HAP-1 (cell line): ENCODE results near the gene DDX39B.
A peak's percentile ranks its signal among the peaks of the same experiment; 100 is the strongest.

Experiments
- DNase-seq, 2 experiments: peaks; one replicate each; pipeline ENCODE4 v3.0.0-alpha.2; 2016 to 2020; ENCODE audit warnings: low spot score in 2 of 2
- H3K27me3 ChIP-seq: fragments of 250-450 bp; sonication (Bioruptor Pico); 2 replicates; pipeline ENCODE4 v1.5.1; 2020; ENCODE audit warnings: low read depth, mild to moderate bottlenecking, moderate library complexity
- H3K36me3 ChIP-seq: fragments of 250-450 bp; sonication (Bioruptor Pico); replicated peaks from 2 replicates; pipeline ENCODE4 v1.5.1; 2020; ENCODE audit warnings: mild to moderate bottlenecking
- H3K4me1 ChIP-seq: fragments of 250-450 bp; sonication (Bioruptor Pico); 2 replicates; pipeline ENCODE4 v1.5.1; 2020; ENCODE audit warnings: mild to moderate bottlenecking
- H3K4me3 ChIP-seq: fragments of 250-450 bp; sonication (Bioruptor Pico); 2 replicates; pipeline ENCODE4 v1.5.1; 2020; ENCODE audit warnings: mild to moderate bottlenecking, moderate library complexity
- H3K9me3 ChIP-seq: fragments of 250-450 bp; sonication (Bioruptor Pico); 2 replicates; pipeline ENCODE4 v1.5.1; 2020; ENCODE audit warnings: mild to moderate bottlenecking, moderate library complexity
- in situ Hi-C: fragments of 300-500 bp; cut with MboI; formaldehyde crosslinking; loops from 3 replicates; pipeline ENCODE4 v1.14.3; 2020; ENCODE audit warnings: low sequenced_read_pairs, inconsistent platforms, mixed read lengths

Gene DDX39B

DNA sequence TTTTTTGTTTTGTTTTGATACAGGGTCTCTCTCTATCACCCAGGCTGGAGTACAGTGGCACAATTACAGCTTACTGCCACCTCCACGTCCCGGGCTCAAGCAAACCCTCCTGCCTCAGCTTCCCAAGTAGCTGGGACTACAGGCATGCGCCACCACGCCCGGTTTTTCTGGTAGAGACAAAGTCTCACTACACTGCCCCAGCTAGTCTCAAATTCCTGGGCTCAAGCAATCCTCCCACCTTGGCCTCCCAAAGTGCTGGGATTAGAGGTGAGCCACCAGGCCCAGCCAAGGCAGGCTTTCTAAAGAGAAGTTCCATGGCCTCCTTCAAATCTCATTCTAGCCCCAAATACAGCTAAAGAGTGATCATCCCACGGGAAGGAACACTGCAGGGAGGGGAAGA is 7.8 kb downstream of the DDX39B start:
- Histone ChIP-seq H3K4me1 (no peaks in the 10 kb centered on the region; the same call in 1 of the 2 replicates), H3K9me3 (no peaks in the 10 kb centered on the region), H3K36me3 (peaks cover 92% of the 10 kb centered on the region), H3K27me3 (no peaks in the 10 kb centered on the region), H3K4me3 (no peak overlapping the region)
- DNase-seq: no peak
- in situ Hi-C loops: no loop called here

DNA sequence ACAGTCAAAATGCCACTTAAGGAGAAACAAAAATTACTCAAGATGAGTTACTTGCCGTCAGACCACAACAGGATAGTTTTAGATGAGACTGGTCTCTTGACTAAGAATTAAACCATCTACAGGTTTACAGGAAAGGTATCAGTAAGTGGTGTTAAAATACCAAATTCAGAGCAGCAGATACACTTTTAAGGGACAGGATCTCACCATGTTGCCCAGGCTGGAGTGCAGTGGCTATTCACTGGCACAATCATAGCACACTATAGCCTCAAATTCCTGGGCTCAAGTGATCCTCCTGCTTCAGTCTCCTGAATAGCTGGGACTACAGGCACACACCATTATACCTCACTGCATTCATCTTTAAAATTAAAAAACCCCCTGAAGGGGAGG is 8.4 kb downstream of the DDX39B start:
- Histone ChIP-seq H3K36me3 (peaks cover 87% of the 10 kb centered on the region), H3K4me1 (no peaks in the 10 kb centered on the region), H3K27me3 (no peaks in the 10 kb centered on the region), H3K4me3 (no peak overlapping the region), H3K9me3 (no peaks in the 10 kb centered on the region)
- no peak for DNase-seq
- in situ Hi-C loops: no loop called here

DNA sequence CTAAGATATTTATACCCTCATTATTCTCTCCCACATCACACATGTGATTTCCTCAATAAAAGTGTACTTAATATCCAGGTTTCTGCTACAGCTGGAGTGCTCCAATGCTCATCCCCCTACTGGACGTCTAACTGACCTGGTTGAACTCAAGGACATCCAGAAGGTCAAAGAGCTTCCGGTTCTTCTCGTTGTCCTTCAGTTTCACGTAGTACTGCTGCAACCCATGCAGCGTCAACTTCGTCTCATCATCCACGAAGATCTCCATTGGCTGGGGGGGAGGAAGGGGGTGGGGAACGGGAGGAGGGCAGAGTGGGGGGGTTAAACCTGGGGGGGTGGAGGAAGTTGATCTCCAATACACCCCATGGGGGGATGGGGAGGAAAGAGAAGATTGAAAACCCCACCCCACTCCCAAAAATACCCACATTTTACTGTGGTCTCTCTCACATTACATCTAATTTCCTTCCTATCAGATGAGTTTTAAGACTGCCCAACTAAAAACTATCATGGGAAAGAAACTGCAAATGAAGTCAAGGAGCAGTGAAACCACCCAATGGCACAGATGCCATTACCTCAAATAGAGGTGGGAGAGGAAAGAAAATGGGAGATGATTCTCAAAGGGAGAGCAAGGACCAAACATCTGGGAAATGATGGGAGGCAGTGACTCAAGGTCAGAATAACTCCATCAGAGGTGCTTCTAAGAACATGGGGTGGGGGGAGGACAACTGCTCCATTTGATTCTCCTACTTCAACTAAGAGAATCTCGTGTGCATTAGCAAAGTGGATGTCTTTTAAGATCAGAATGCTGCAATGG is 9.0 kb downstream of the DDX39B start:
- no peak for DNase-seq
- no peaks in the 10 kb centered on the region for H3K27me3 ChIP-seq
- no peaks in the 10 kb centered on the region for H3K4me1 ChIP-seq
- peaks cover 81% of the 10 kb centered on the region for H3K36me3 ChIP-seq
- no peaks in the 10 kb centered on the region for H3K9me3 ChIP-seq
- in situ Hi-C loops: no loop called here
- H3K4me3 ChIP-seq: no peak overlapping the region

DNA sequence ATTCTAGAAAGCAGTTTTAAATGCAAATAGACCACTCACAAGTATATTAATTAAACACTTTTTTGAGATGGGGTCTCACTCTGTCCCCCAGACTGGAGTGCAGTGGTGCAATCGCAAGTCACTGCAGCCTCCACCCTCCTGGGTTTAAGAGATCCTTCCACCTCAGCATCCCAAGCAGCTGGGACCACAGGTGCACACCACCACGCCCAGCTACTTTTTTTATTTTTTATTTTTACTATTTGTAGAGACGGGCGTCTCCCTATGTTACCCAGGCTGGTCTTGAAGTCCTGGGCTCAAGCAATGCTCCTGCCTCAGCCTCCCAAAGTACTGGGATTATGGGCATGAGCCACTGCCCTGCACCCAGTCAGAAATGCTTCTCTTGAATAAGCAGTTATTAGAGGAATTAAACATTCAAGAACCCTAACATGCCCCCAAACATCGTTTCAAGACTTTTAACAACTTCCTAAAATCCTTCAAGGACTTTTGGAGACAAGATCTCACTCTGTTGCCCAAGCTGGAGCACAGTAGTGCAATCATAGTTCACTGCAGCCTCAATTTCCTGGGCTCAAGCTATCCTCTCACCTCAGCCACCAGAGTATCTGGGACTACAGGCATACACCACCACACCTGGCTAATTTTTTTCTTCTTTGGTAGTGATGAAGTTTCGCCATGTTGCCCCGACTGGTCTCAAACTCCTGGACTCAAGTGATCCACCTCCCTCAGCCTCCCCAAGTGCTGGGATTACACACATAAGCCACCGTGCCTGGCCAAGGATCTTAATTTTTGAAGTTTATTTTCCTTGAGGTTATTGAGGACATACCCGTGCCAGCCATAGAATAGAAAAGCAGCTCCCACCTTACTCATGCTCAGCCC is 9.8 kb downstream of the DDX39B start:
- no peak overlapping the region for H3K4me3 ChIP-seq
- H3K4me1 ChIP-seq: no peaks in the 10 kb centered on the region
- no peak for DNase-seq
- peaks cover 72% of the 10 kb centered on the region for H3K36me3 ChIP-seq
- H3K9me3 ChIP-seq: no peaks in the 10 kb centered on the region
- H3K27me3 ChIP-seq: no peaks in the 10 kb centered on the region
- in situ Hi-C loops: no loop called here

DNA sequence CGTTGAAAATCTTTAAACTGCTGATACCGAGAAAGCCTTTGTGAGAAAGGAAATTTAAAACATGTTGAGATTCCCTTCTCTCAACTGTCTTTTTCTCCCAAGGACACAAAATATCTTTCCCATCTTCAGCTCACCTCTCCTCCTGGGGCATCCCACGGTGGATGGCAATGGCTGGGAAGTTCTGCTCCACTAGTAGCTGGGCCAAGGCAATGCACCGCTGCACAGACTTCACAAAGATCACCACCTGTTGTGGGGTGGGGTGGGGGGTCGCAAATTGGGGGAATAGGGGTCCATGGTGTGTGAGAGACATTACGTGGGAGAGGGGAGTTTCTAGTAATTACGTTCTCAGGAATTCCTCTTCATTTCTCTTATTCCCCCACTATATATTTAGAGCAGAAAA is 10.6 kb downstream of the DDX39B start:
- Histone ChIP-seq H3K4me3 (no peak overlapping the region), H3K36me3 (peaks cover 64% of the 10 kb centered on the region), H3K4me1 (no peaks in the 10 kb centered on the region), H3K27me3 (no peaks in the 10 kb centered on the region), H3K9me3 (no peaks in the 10 kb centered on the region)
- in situ Hi-C loops: no loop called here
- DNase-seq: no peak

DNA sequence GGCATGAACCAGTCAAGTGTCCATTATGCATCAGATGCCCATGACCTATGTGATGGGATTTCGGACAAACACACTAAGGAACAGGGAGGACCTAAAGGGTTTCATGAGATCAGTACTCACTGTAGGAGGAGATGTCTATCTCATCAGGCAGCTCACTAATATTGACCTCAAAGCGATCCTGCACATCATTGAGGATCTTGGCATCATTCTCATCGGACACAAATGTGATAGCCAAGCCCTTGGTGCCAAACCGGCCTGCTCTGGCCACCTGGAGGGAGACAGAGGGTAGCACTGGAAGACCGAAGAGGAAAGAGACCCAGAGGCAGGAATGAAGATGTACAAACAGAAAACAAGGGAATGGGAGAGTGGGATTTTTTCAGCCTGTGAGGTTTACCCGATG is 11.1 kb downstream of the DDX39B start:
- H3K4me1 ChIP-seq: no peaks in the 10 kb centered on the region
- peaks cover 59% of the 10 kb centered on the region for H3K36me3 ChIP-seq
- no peak for DNase-seq
- in situ Hi-C loops: no loop called here
- no peak overlapping the region for H3K4me3 ChIP-seq
- no peaks in the 10 kb centered on the region for H3K9me3 ChIP-seq
- H3K27me3 ChIP-seq: no peaks in the 10 kb centered on the region

DNA sequence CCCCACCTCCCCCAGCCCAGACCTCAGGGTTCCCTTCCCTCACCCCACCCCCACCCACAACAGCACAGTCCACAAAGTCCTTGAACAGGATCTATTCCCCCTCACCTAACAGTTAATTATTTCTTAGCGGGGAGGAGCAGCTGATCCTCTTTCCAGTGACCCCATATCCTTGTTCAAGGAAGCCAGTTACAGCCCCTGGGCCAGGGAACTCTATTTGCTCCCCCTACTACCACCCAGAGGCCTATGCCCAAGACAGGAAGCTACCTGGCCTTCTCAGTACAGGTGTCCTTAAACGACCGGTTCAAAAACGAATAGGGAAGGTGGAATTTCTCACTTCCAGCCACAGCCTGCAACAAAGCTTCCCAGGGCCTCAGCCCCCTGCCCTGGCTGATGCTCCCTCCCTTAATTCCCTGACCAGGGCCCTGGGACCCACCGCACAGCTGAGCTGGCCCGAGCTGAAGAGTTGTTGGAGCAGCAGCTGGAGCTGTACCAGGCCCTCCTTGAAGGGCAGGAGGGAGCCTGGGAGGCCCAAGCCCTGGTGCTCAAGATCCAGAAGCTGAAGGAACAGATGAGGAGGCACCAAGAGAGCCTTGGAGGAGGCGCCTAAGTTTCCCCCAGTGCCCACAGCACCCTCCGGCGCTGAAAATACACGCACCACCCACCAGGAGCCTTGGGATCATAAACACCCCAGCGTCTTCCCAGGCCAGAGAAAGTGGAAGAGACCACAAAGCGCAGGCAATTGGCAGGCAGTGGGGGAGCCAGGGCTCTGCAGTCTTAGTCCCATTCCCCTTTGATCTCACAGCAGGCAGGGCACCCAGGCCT is 12.3 kb downstream of the DDX39B start:
- Histone ChIP-seq H3K27me3 (no peaks in the 10 kb centered on the region), H3K9me3 (no peaks in the 10 kb centered on the region), H3K4me1 (no peaks in the 10 kb centered on the region), H3K4me3 (no peak overlapping the region), H3K36me3 (peaks cover 48% of the 10 kb centered on the region)
- no peak for DNase-seq
- in situ Hi-C loops: no loop called here

DNA sequence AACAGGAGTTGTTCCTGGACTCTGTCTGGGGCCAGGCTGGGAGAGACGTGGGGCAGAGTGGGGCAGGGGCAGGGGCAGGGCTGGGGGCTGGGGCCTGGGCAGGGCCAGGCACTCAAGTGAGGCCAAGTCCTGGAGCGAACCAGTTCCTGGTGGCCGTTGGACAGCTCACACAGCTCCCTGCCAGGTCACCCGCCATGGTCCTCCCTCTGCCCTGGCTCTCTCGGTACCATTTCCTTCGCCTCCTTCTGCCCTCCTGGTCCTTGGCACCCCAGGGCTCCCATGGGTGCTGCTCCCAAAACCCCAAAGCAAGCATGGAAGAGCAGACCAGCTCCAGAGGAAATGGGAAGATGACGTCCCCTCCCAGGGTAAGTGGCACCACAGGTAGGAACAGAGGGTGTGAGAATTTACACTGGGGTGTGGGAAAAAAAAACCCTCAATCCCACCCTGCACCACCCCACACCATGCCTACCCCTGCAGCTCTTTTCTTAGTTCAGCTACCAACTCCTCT is 12.9 kb downstream of the DDX39B start, which contains the start of gene MCCD1:
MCCD1 (plus strand) TSS at position 142 of the 508 bp plus-strand sequence; CDS start at position 195, 53 bp downstream.
- H3K9me3 ChIP-seq: no peaks in the 10 kb centered on the region
- H3K4me1 ChIP-seq: no peaks in the 10 kb centered on the region
- in situ Hi-C loops: no loop called here
- DNase-seq: peak in 1 of 2 experiments; percentile 37
- H3K27me3 ChIP-seq: no peaks in the 10 kb centered on the region
- no peak within 1 kb of the TSS for H3K4me3 ChIP-seq
- peaks cover 41% of the 10 kb centered on the region for H3K36me3 ChIP-seq

DNA sequence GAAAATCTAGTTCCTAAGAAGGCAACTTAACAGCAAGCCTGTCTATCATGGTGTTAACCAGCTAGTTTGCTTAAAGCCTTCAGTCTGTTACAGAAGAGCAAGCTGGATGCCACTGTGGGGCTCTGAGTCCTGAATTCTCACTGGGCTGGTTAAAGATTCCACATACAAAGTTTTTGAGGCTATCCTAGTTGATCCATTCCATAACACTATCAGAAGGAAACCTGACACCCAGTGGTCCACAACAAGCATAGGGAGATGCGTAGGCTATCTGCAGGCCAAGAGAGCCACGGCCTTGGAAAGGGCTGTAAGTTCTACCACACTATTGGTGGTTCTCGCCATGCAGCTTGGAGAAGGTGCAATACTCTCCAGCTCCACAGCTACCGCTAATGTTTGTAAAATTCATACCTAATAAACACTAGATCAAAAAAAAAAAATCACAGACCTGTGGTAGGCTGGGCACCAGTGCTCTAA is 13.5 kb downstream of the DDX39B start:
- Histone ChIP-seq H3K36me3 (peaks cover 36% of the 10 kb centered on the region), H3K4me1 (no peaks in the 10 kb centered on the region), H3K27me3 (no peaks in the 10 kb centered on the region), H3K4me3 (no peak overlapping the region), H3K9me3 (no peaks in the 10 kb centered on the region)
- in situ Hi-C loops: no loop called here
- peak in 1 of 2 experiments; percentile 24 for DNase-seq

DNA sequence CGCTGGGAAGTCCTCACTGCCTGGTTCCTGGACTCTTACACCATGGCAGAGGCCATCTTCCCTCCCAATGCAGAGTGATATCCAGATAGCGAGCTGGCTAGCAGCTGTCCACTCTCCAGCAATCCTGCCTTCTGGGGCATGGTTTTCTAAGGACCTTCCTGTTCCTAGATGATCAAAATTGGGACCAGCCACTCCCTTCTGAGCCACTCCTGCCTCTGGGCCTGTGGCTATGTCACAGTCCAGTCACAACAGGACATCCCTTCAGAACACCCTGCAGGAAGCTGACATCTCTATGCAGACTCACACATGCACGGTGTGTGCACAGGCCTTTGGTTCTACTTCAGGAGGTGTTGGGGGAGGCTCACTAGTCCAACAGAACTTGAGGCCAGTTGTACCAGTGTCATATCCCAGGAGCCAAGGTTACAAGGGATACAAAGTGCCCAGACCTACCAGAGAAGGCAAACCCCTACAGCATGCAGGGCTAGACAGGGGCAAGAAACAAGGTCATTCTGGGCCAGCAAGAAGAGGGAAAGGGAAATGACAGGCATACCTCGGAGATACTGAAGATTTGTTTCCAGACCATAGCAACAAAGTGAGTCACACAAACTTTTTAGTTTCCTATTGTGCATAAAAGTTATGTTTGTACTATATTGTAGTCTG is 15.7 kb downstream of the DDX39B start:
- H3K9me3 ChIP-seq: peaks cover 4% of the 10 kb centered on the region; the same call in 1 of the 2 replicates
- H3K4me3 ChIP-seq: no peak overlapping the region
- H3K4me1 ChIP-seq: no peaks in the 10 kb centered on the region
- no peak for DNase-seq
- in situ Hi-C loops: no loop called here
- no peaks in the 10 kb centered on the region for H3K27me3 ChIP-seq
- peaks cover 17% of the 10 kb centered on the region for H3K36me3 ChIP-seq

DNA sequence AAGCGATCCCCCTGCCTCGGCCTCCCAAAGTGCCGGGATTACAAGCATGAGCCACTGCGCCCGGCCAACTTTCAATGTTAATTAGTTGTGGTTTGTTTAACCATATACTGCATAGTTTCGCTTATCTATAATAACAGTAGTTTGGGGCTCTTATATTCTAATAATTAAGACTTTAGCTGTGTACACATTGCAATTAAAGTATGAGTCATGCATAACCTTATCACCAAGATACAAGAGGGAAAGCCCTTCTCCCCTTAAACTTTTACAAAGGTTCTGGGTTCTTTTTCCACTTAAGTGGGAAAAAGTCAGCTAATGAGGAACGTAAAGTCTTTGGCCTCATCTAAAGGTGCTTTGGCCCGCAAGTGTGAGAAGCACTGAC is 16.3 kb downstream of the DDX39B start:
- H3K4me1 ChIP-seq: no peaks in the 10 kb centered on the region
- in situ Hi-C loops: no loop called here
- DNase-seq: no peak
- H3K4me3 ChIP-seq: no peak overlapping the region
- peaks cover 4% of the 10 kb centered on the region; the same call in 1 of the 2 replicates for H3K9me3 ChIP-seq
- peaks cover 12% of the 10 kb centered on the region for H3K36me3 ChIP-seq
- 0 out of 2 replicates have a peak, but pooled peaks cover 3% of the 10 kb centered on the region for H3K27me3 ChIP-seq

DNA sequence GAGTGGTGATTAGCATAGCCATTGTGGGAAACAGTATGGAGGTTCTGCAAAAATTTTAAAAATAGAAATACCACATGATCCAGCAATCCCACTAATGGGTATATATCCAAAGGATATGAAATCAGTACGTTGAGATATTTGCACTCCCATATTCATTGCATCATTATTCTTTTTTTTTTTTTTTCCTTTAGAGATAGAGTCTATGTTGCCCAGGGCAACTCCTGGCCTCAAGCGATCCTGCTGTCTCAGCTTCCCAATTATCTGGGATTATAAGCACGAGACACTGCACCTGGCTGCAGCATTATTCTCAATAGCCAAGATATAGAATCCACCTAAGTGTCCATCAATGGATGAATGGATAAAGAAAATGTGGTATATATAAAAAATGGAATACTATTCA is 20.0 kb downstream of the DDX39B start:
- H3K4me1 ChIP-seq: no peaks in the 10 kb centered on the region
- no peak for DNase-seq
- in situ Hi-C loops: no loop called here

More for the DNA sequence above, 20.0 kb downstream of the DDX39B start:
- Histone ChIP-seq H3K9me3 (peaks cover 4% of the 10 kb centered on the region; the same call in 1 of the 2 replicates), H3K27me3 (peaks cover 14% of the 10 kb centered on the region), H3K36me3 (no peaks in the 10 kb centered on the region), H3K4me3 (no peak overlapping the region)
